DND-41 (cell line): Measurements from ENCODE around the gene SLC25A41.

Experiments
- ATAC-seq: fragments of 200-7000 bp; cut with Tn5 transposase; 3 replicates; pipeline ENCODE4 v1.9.1; 2021; ENCODE audit warnings: low read depth; ENCODE audit not compliant: insufficient read depth
- DNase-seq: peaks from one replicate; pipeline ENCODE4 v3.0.0-alpha.2; 2020
- H2AFZ ChIP-seq: 2 replicates; pipeline ENCODE4 v1.6.0; 2012; ENCODE audit warnings: low read depth, low read length
- H3K27ac ChIP-seq: 2 replicates; pipeline ENCODE4 v1.5.1; 2012; ENCODE audit warnings: low read length, inconsistent platforms
- H3K27me3 ChIP-seq: fragments of 200-600 bp; sonication (generic); 2 replicates; pipeline ENCODE4 v1.6.0; 2012; ENCODE audit warnings: low read length, mild to moderate bottlenecking, inconsistent platforms; ENCODE audit not compliant: insufficient read depth, poor library complexity
- H3K36me3 ChIP-seq: 2 replicates; pipeline ENCODE4 v1.5.1; 2012; ENCODE audit warnings: low read length, inconsistent platforms; ENCODE audit not compliant: insufficient read depth
- H3K4me1 ChIP-seq: 2 replicates; pipeline ENCODE4 v1.5.1; 2012; ENCODE audit warnings: mild to moderate bottlenecking, low read length; ENCODE audit not compliant: insufficient read depth
- H3K4me2 ChIP-seq: 2 replicates; pipeline ENCODE4 v1.6.0; 2012; ENCODE audit warnings: mild to moderate bottlenecking, moderate library complexity, low read length, inconsistent platforms; ENCODE audit not compliant: insufficient read depth
- H3K4me3 ChIP-seq, 2 experiments: fragments of 200-600 bp in 1 of 2; shearing (Covaris generic) in 1 of 2; 2 replicates each; pipeline ENCODE4 v1.5.1; 2012 to 2016; ENCODE audit warnings: inconsistent platforms in 2 of 2, low read length in 2 of 2, mild to moderate bottlenecking in 2 of 2, low read depth in 1 of 2, moderate library complexity in 1 of 2
- H3K79me2 ChIP-seq: 2 replicates; pipeline ENCODE4 v1.6.0; 2012; ENCODE audit warnings: low read length, inconsistent platforms; ENCODE audit not compliant: insufficient read depth
- H3K9ac ChIP-seq: 2 replicates; pipeline ENCODE4 v1.6.0; 2012; ENCODE audit warnings: low read depth, mild to moderate bottlenecking, inconsistent platforms, low read length, moderate library complexity
- H3K9me3 ChIP-seq: 2 replicates; pipeline ENCODE4 v1.5.1; 2012; ENCODE audit warnings: low read length, moderate library complexity, mild to moderate bottlenecking, inconsistent platforms; ENCODE audit not compliant: insufficient read depth, severe bottlenecking
- H4K20me1 ChIP-seq: 2 replicates; pipeline ENCODE4 v1.6.0; 2012; ENCODE audit warnings: low read length; ENCODE audit not compliant: insufficient read depth
- EZH2 ChIP-seq: IDR thresholded peaks from 3 replicates; pipeline ENCODE4 v1.6.1; 2012; ENCODE audit warnings: borderline replicate concordance, low read depth, mild to moderate bottlenecking, moderate library complexity, low read length, inconsistent platforms; ENCODE audit not compliant: severe bottlenecking
- TF ChIP-seq, protein P1 (sequence below): IDR thresholded peaks from 2 replicates; pipeline ENCODE4 v1.5.1; 2012; ENCODE audit warnings: borderline replicate concordance, low read length, moderate library complexity, mild to moderate bottlenecking; ENCODE audit not compliant: poor library complexity, severe bottlenecking; ENCODE audit errors: extremely low read depth

Gene SLC25A41

GRCh38 chr19:6451583-6452222 is 18.1 kb upstream of the SLC25A41 start:
- Histone ChIP-seq H3K4me2 (no peak overlapping the region), H2AFZ (no peak overlapping the region), H3K36me3 (peaks cover 36% of the 10 kb centered on the region), H3K27ac (no peak overlapping the region), H3K4me1 (no peaks in the 10 kb centered on the region), H3K9me3 (peaks cover 16% of the 10 kb centered on the region), H3K79me2 (no peaks in the 10 kb centered on the region), H3K9ac (no peak overlapping the region), H3K4me3 (no peak overlapping the region), H4K20me1 (no peaks in the 10 kb centered on the region), H3K27me3 (no peaks in the 10 kb centered on the region)
- no peak for TF ChIP-seq EZH2
- TF ChIP-seq, protein P1, sequence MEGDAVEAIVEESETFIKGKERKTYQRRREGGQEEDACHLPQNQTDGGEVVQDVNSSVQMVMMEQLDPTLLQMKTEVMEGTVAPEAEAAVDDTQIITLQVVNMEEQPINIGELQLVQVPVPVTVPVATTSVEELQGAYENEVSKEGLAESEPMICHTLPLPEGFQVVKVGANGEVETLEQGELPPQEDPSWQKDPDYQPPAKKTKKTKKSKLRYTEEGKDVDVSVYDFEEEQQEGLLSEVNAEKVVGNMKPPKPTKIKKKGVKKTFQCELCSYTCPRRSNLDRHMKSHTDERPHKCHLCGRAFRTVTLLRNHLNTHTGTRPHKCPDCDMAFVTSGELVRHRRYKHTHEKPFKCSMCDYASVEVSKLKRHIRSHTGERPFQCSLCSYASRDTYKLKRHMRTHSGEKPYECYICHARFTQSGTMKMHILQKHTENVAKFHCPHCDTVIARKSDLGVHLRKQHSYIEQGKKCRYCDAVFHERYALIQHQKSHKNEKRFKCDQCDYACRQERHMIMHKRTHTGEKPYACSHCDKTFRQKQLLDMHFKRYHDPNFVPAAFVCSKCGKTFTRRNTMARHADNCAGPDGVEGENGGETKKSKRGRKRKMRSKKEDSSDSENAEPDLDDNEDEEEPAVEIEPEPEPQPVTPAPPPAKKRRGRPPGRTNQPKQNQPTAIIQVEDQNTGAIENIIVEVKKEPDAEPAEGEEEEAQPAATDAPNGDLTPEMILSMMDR = no peak
- DNase-seq (no peak), ATAC-seq (no peak)

DNA sequence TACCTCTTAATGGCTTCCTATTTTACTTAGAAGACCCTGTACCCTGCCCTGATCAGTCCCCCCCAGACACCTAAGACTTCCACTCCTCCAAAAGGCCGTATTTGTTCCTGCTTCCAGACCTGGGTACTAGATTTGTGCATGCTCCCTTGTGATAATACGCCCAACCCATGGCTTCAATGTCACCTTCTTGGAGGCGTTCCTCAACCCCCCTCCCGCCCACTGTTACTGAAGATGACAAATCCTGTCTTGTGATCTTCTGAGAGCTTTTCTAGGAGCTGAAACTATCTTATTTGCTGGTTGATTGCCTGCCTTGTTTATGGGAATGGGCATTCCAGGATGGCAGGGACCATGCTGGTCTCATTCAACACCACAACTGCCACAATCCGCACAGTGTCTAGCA is 16.6 kb upstream of the SLC25A41 start:
- ATAC-seq (no peak), DNase-seq (no peak)
- TF ChIP-seq EZH2 = no peak
- TF ChIP-seq, protein P1 = no peak

DNA sequence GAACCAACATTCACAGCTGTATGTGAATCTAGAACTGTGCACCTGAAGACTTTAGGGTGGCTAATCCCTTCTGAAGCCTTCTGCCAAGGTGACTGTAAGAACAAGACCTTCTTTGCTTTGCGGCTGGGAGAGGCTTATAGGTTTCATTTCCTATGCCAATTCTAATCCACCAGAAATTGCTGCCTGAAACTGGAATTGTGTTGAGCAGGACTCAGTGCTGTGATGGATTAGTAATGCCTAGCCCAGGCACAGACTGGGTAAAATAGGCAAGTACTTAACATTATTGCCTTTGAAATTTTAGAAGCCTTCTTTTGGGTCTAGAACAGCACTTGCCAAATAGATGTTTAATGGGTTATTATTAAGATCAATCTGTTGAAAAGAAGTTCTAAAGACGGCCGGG is 14.5 kb upstream of the SLC25A41 start:
- H2AFZ ChIP-seq = no peak overlapping the region
- H3K79me2 ChIP-seq = no peaks in the 10 kb centered on the region
- H3K4me2 ChIP-seq = no peak overlapping the region
- DNase-seq = no peak
- TF ChIP-seq, protein P1 = no peak
- no peak for TF ChIP-seq EZH2
- no peak overlapping the region for H3K4me3 ChIP-seq
- no peaks in the 10 kb centered on the region for H3K27me3 ChIP-seq
- no peaks in the 10 kb centered on the region for H3K9me3 ChIP-seq
- no peaks in the 10 kb centered on the region for H3K4me1 ChIP-seq
- no peak for ATAC-seq
- H3K9ac ChIP-seq = no peak overlapping the region
- H3K36me3 ChIP-seq = peaks cover 11% of the 10 kb centered on the region; the same call in 1 of the 2 replicates
- H3K27ac ChIP-seq = no peak overlapping the region
- H4K20me1 ChIP-seq = no peaks in the 10 kb centered on the region

More for the DNA sequence above, 16.6 kb upstream of the SLC25A41 start:
- H3K27me3 ChIP-seq = no peaks in the 10 kb centered on the region
- no peak overlapping the region for H3K9ac ChIP-seq
- no peaks in the 10 kb centered on the region for H3K79me2 ChIP-seq
- no peak overlapping the region for H3K4me3 ChIP-seq
- no peak overlapping the region for H3K27ac ChIP-seq
- peaks cover 16% of the 10 kb centered on the region for H3K9me3 ChIP-seq
- H4K20me1 ChIP-seq = no peaks in the 10 kb centered on the region
- no peak overlapping the region for H3K4me2 ChIP-seq
- H3K4me1 ChIP-seq = no peaks in the 10 kb centered on the region
- no peak overlapping the region for H2AFZ ChIP-seq
- H3K36me3 ChIP-seq = peaks cover 32% of the 10 kb centered on the region
